Activated CD8-positive, alpha-beta memory T cell treated with anti-CD3 and anti-CD28 coated beads, Interleukin-2, amount 50 U/mL, for 24 hours (primary cell): ENCODE measurements around the gene CACNG6.
"Not testable (repeated sequence)": the region's sequence is repeated elsewhere in the genome, so short reads cannot be mapped to it uniquely, and the experiment has no call there.

ENCODE experiments used
- DNase-seq: peaks from one replicate; pipeline ENCODE4 v3.0.0-alpha.2; 2020; ENCODE audit errors: extremely low read depth

The CACNG6 gene

DNA sequence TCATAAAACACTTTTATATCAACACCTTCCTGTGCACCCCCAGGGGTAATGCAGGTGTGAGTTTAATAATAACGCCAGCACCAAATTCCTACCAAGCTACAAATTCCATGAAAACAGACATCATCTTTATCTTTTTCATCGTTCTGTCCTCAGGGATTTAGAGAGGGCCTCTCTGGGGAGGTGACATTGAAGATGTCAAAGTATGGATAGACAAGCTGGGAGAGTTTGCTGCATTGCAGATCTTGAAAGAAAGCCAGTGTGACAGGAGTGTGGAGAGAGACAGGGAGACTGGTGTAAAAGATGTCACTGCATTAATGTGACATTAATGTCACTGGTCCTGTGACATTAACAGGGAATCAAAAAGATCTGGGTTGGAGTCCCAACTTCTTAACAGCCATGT lies 10.1 kb downstream of the CACNG6 start:
- no peak for DNase-seq

DNA sequence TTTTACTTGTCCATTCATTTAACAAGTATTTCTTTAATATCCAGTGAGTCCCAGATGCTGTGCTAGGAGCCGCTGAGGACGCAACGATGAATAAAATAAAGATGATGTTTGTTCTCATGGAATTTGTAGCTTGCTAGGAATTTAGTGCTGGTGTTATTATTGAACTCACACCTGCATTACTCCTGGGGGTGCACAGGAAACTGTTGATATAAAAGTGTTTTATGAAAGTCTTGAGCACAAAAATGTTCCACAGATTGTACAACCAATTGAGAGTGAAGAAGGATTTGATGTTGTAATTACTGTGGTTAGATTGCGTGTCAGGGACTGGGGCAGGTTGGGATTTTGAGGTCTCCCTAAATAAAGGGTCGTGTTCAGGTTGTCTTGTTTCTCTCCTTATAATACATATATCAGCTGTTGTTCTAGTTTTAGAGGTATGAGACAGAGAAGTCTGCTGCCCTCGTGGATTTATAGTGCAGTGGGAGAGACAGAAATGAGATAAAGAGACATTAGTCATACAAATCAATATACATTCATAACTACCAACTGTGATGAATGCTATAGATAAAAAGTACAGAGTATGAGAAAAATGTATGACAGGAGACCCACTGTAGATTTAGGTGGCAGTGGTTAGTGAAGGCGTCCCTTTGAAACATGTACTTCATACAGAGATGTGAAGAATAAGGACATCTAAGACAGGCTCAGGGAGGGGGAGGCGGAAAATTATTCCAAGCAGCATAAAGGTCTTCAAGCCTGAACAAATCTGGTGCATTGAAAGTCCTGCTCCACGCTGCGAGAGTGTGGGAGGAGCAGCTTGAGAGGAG lies 11.3 kb downstream of the CACNG6 start:
- DNase-seq: no peak

DNA sequence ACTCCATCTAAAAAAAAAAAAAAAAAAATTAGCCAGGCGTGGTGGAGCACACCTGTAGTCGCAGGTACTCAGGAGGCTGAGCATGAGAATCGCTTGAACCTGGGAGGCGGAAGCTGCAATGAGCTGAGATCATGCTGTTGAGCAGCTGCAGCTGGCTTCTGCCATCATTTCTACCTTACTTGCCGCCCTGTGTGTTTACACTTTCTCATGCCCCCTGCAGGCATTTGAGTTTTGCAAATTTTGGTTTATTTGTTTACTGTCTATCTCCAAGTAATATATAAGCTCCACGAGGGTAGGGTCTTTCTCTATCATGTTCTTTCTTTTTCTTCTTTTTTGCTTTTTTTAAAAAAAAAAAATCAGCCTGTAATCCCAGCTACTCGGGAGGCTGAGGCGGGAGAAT lies 18.0 kb downstream of the CACNG6 start:
- DNase-seq: no peak

GRCh38 chr19:54010474-54010873 lies 19.0 kb downstream of the CACNG6 start:
- DNase-seq: no peak

- no peak for DNase-seq
Observed at GRCh38 chr19:54011507-54012211, 20.2 kb downstream of the CACNG6 start.

- DNase-seq: no peak
Observed at GRCh38 chr19:54013866-54014265, 22.4 kb downstream of the CACNG6 start.

DNA sequence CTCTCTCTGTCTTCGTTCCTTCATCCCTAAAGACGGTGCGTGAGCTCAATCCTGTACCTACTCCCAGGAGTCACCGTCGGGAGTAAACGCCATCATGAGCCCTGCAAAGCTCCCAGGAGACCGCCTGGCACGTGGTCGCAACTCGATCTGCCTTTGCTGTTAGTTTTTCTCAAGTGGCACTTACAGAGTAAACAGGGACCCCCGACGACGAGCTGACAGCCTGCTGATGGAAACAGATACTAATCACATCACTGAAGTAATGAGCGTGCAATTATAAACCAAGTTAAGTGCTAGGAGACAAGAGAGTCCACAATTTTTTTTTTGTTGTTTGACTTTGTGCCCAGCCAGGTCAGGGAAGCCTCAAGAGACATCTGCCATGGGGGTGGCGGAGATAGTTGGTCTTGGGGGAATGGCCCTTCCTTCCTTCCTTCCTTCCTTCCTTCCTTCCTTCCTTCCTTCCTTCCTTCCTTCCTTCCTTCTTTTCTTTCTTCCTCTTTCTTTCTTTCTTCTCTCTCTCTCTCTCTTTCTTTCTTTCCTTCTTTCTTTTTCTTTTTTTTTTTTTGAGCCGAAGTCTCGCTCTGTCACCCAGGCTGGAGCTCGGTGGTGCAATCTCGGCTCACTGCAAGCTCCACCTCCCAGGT lies 23.6 kb downstream of the CACNG6 start:
- no peak for DNase-seq

- no peak for DNase-seq
Observed at GRCh38 chr19:54017261-54017660, 25.8 kb downstream of the CACNG6 start.

DNA sequence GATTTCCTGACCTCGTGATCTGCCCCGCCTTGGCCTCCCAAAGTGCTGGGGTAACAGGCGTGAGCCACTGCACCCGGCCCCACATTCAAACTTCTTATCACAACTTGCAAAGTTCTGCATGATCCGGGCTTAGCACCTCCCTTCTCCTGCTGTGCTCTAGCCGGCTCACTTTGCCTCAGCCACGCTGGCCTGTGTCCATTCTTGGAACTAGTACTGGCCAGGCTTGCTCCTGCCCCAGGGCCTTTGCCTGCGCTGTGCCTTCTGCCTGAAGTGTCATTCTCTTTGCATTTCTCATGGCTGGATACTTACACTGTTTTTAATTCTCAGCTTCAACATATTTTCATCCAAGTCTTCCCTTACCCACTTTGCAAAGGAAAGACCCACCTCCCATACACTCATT lies 29.9 kb downstream of the CACNG6 start:
- DNase-seq: no peak

DNA sequence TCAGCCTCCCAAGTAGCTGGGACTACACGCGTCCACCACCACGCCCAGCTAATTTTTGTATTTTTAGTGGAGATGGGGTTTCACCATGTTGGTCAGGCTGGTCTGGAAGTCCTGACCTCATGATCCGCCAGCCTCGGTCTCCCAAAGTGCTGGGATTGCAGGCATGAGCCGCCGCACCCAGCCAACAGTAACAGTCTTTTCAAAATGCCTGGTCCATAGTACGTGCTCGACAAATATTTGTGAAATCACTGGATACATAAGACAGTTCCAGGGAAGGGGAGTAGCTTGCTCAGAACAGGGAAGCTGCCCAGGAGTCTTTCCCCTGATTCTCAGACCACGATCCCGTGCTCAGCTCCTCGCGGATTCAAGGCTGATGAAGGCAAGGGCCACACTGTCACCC lies 30.5 kb downstream of the CACNG6 start:
- no peak for DNase-seq

DNA sequence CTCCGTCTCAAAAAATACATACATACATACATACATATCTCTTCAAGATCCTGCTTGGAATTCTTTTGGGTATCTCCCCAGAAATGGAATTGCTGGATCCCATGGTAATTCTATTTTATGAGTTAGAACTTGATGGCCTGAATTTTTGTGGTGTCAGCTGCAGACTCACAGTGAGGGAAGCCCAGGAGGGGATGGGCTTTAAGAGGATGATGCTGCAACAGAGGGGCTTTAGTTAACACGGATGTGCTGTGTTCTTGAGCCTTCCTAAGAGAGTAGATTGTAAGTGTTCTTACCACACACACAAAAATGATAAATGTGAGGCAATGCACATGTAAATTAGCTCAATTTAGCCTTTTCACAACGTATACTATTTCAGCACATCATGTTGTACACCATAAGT lies 31.8 kb downstream of the CACNG6 start:
- DNase-seq: no peak

DNA sequence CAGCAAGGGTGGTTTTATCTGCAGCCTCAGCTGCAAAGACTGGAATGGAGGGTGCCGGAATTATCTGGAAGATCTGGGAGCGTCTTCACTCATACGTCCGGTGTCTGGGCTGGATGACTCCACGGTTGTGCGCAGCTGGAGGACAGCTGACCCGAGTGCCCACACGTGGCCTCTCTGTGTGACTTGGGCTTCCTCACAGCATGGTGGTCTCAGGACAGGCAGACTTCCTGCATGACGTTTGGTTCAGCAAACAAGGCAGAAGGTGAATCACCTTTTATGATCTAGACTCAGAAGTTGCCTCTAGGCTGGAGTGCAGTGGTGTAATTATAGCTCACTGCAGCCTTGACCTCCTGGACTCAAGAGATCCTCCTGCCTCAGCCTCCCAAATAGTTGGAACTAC lies 33.2 kb downstream of the CACNG6 start:
- no peak for DNase-seq

- no peak for DNase-seq
Observed at GRCh38 chr19:54026656-54027055, 35.2 kb downstream of the CACNG6 start.

DNA sequence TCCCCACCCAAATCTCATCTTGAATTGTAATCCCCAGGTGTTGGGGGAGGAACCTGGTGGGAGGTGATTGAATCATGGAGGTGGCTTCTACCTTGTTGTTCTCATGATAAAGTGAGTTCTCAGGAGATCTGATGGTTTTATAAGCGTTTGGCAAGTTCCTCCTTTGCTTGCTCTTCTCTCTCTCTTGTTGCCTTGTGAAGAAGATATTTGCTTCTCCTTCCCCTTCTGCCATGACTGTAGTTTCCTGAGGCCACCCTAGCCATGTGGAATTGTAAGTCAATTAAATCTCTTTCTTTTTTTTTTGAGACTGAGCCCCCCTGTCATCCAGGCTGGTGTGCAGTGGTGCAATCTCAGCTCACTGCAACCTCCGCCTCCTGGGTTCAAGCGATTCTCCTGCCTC lies 37.9 kb downstream of the CACNG6 start:
- no peak for DNase-seq

- no peak for DNase-seq
Observed at GRCh38 chr19:54029930-54030490, 38.6 kb downstream of the CACNG6 start.

- no peak for DNase-seq
Observed at GRCh38 chr19:54030895-54031586, 39.6 kb downstream of the CACNG6 start.

- no peak for DNase-seq
Observed at GRCh38 chr19:54035215-54036178, 44.1 kb downstream of the CACNG6 start.

GRCh38 chr19:54036542-54036941 lies 45.1 kb downstream of the CACNG6 start:
- DNase-seq: not testable (repeated sequence)

GRCh38 chr19:54040003-54040402 lies 48.6 kb downstream of the CACNG6 start:
- no peak for DNase-seq

- no peak for DNase-seq
Observed at GRCh38 chr19:54041969-54042606, 50.7 kb downstream of the CACNG6 start.
